Smooth muscle cell (in vitro differentiated cells): ENCODE results near the gene PIP5KL1. TPM values are rescaled to one million over a fixed set of nuclear protein-coding genes. Genes with fewer than 3 reads are reported as not detected.

Experiments used
- DNase-seq: peaks from one replicate; lab custom pipeline; 2025; ENCODE audit not compliant: unreplicated experiment; lab: John Stamatoyannopoulos, UW
- H2AFZ ChIP-seq: fragments of 200-600 bp; sonication (generic); 2 replicates; pipeline ENCODE4 v1.6.0; 2016; ENCODE audit warnings: antibody characterized with exemption, low read depth, mild to moderate bottlenecking
- H3F3A ChIP-seq: fragments of 200-600 bp; sonication (generic); 2 replicates; pipeline ENCODE4 v1.6.0; 2017; ENCODE audit warnings: antibody characterized with exemption, low read depth
- H3K27ac ChIP-seq: fragments of 200-600 bp; sonication (generic); 2 replicates; pipeline ENCODE4 v1.5.1; 2016; ENCODE audit warnings: low read depth, mild to moderate bottlenecking
- H3K27me3 ChIP-seq: fragments of 200-600 bp; sonication (generic); 2 replicates; pipeline ENCODE4 v1.6.1; 2016; ENCODE audit warnings: low read depth, mild to moderate bottlenecking
- H3K36me3 ChIP-seq: fragments of 200-600 bp; sonication (generic); 2 replicates; pipeline ENCODE4 v1.5.1; 2016; ENCODE audit warnings: low read depth
- H3K4me1 ChIP-seq: fragments of 200-600 bp; sonication (generic); 2 replicates; pipeline ENCODE4 v1.5.1; 2016; ENCODE audit warnings: low read depth
- H3K4me2 ChIP-seq: fragments of 200-600 bp; sonication (generic); 2 replicates; pipeline ENCODE4 v1.6.0; 2016; ENCODE audit warnings: mild to moderate bottlenecking
- H3K4me3 ChIP-seq: fragments of 200-600 bp; sonication (generic); 2 replicates; pipeline ENCODE4 v1.5.1; 2016; ENCODE audit warnings: mild to moderate bottlenecking
- H3K79me2 ChIP-seq: fragments of 200-600 bp; sonication (generic); 2 replicates; pipeline ENCODE4 v1.6.0; 2016; ENCODE audit warnings: low read depth, mild to moderate bottlenecking
- H3K9ac ChIP-seq: fragments of 200-600 bp; sonication (generic); 2 replicates; pipeline ENCODE4 v1.6.0; 2016; ENCODE audit warnings: low read depth
- H3K9me3 ChIP-seq: fragments of 200-600 bp; sonication (generic); replicated peaks from 2 replicates; pipeline ENCODE4 v1.5.1; 2016; ENCODE audit warnings: low read depth
- H4K20me1 ChIP-seq: fragments of 200-600 bp; sonication (generic); 2 replicates; pipeline ENCODE4 v1.6.0; 2016; ENCODE audit warnings: low read depth
- WGBS: methylation state at CpG from one replicate; pipeline ENCODE4 v1.1.7; 2016; ENCODE audit warnings: low lambda C conversion rate; 5-methylcytosine and 5-hydroxymethylcytosine counted together
- polyA plus RNA-seq: library from polyadenylated mRNA; unstranded; fragments of >200 nt; fragmentation: Nextera tagmentation; extraction: Ambion mirVana; gene quantifications from 2 replicates; pipeline ENCODE4 v1.2.1, GENCODE V29; 2016
- total RNA-seq: library from RNA; depleted of rRNA; stranded (reverse); fragments of >200 nt; gene quantifications from 2 replicates; pipeline ENCODE4 v1.2.3, GENCODE V29; 2014
- TF ChIP-seq, protein P1 (sequence below): fragments of 200-600 bp; sonication (generic); IDR thresholded peaks from 2 replicates; pipeline ENCODE4 v1.5.1; 2017; ENCODE audit warnings: borderline replicate concordance, mild to moderate bottlenecking, antibody characterized with exemption; ENCODE audit not compliant: insufficient read depth, poor library complexity, severe bottlenecking

Gene PIP5KL1
- total and polyA plus RNA-seq, 2 experiments from 2014 or later: 1.1 to 2.7 TPM

DNA sequence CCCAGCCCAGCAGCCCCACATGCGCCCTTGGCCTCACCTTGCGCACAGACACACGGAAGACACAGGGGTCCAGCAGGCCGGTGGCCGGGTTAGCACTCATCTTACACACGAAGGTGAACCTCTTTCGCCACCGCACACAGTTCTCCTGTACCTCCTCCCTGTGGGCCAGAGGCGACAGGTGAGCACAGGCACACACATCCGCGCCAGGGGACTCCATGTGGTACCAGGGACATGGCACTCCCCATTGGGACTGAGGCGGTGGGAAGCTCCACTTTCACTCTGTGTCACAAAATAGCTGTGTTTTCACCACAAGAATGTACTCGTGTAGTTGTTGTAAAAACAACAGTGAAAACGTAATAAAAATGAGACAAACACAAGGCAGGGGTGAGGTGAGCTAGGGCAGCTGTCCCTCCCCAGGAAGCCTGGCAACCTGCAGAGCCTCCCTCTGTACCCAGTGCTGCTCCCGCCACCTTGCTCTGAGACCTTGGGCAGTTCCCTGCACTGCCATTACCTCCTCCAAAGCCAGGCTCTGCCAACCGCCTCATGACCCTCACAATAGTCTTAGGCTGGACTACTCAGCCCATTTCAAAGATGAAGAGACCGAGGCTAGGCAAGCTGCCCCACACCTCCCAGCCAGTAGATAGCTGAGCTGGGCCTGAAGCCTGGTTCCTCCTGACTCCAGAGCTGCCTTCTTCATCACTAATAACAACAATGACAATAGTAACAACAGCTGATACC lies 23.4 kb upstream of the PIP5KL1 start:
- no peaks in the 10 kb centered on the region for H3K36me3 ChIP-seq
- H3K9me3 ChIP-seq: no peaks in the 10 kb centered on the region
- no peak overlapping the region for H3K4me2 ChIP-seq
- no peaks in the 10 kb centered on the region for H3F3A ChIP-seq
- WGBS: 95% methylated on average over 16 of the region's 17 CpGs
- H3K4me3 ChIP-seq: no peak overlapping the region
- no peak for DNase-seq
- peaks cover 71% of the 10 kb centered on the region for H3K79me2 ChIP-seq
- TF ChIP-seq, protein P1, sequence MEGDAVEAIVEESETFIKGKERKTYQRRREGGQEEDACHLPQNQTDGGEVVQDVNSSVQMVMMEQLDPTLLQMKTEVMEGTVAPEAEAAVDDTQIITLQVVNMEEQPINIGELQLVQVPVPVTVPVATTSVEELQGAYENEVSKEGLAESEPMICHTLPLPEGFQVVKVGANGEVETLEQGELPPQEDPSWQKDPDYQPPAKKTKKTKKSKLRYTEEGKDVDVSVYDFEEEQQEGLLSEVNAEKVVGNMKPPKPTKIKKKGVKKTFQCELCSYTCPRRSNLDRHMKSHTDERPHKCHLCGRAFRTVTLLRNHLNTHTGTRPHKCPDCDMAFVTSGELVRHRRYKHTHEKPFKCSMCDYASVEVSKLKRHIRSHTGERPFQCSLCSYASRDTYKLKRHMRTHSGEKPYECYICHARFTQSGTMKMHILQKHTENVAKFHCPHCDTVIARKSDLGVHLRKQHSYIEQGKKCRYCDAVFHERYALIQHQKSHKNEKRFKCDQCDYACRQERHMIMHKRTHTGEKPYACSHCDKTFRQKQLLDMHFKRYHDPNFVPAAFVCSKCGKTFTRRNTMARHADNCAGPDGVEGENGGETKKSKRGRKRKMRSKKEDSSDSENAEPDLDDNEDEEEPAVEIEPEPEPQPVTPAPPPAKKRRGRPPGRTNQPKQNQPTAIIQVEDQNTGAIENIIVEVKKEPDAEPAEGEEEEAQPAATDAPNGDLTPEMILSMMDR: no peak
- no peak overlapping the region for H3K9ac ChIP-seq
- no peak overlapping the region for H3K27ac ChIP-seq
- H2AFZ ChIP-seq: no peak overlapping the region
- no peaks in the 10 kb centered on the region for H3K4me1 ChIP-seq
- H3K27me3 ChIP-seq: no peaks in the 10 kb centered on the region
- H4K20me1 ChIP-seq: peaks cover 72% of the 10 kb centered on the region

DNA sequence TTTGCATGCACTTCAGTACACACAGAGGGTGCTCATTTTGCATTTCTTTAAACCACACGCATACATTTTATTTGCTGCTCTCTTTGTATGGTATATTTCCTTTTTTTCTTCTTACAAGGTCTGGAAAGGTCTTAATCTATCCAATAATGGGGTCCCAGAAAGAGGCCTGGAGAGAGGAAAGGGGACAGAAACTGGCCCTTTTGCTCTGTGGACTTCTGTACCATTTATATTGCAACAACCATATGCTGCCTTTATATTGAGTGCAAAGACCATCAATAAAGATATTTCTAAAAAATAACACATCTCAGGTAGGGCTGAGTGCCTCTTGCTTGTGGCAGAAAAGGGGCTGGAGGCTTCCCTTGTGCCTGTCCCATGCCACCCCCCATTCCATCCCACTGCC lies 22.6 kb upstream of the PIP5KL1 start:
- Histone ChIP-seq H3K9me3 (no peaks in the 10 kb centered on the region), H3K27ac (no peak overlapping the region), H3K4me1 (no peaks in the 10 kb centered on the region), H3K4me2 (no peak overlapping the region), H3K4me3 (no peak overlapping the region), H2AFZ (no peak overlapping the region), H4K20me1 (peaks cover 72% of the 10 kb centered on the region), H3F3A (no peaks in the 10 kb centered on the region), H3K27me3 (no peaks in the 10 kb centered on the region), H3K79me2 (peaks cover 63% of the 10 kb centered on the region), H3K9ac (no peak overlapping the region), H3K36me3 (no peaks in the 10 kb centered on the region)
- DNase-seq: no peak
- TF ChIP-seq, protein P1: no peak
- WGBS: 96% methylated on average over 1 of the region's 1 CpG

DNA sequence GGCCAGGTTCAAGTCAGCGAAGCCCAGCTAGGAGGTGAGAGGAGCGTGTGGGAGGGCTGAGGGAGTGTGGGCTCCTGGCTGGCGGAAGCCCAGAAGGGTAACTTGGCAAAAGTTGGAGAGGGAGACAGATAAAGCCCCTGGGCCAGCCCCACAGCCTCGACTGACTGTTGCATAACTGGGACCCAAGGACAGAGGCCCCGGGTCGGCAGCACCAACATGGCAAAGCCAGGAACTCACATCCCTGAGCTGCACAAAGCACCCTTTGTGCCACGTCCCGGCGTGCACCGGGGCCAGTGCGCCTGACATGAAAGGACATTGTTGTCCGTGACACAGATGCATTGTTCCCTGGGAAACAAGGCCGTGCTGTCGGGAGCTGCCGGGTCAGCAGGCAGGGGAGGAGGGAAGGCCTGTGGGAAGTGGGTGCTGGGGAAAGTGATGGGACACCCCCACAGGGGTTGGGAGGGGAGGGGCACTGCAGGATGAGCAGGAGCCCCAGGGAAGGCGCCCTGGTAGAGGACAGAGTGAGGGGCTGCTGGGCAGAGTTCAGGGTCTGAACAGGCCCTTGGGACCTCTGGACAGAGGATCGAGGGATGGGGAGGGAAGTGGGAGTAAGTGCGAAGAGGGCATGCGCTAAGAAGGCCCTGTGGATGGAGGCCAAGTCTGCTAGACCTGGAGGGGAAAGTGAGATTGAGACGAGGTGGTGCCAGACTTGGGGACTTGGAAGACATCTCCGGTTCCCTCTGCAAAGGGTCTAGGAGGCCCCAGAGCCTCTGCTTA lies 20.1 kb upstream of the PIP5KL1 start:
- TF ChIP-seq, protein P1: no peak
- H3K27me3 ChIP-seq: no peaks in the 10 kb centered on the region
- DNase-seq: no peak
- peaks cover 38% of the 10 kb centered on the region for H3K79me2 ChIP-seq
- no peak overlapping the region for H3K9ac ChIP-seq
- peaks cover 54% of the 10 kb centered on the region for H4K20me1 ChIP-seq
- 96% methylated on average over 19 of the region's 21 CpGs for WGBS
- no peaks in the 10 kb centered on the region for H3F3A ChIP-seq
- no peaks in the 10 kb centered on the region for H3K36me3 ChIP-seq
- H3K9me3 ChIP-seq: no peaks in the 10 kb centered on the region
- no peak overlapping the region for H3K4me3 ChIP-seq
- H3K4me2 ChIP-seq: no peak overlapping the region
- H3K27ac ChIP-seq: no peak overlapping the region
- H3K4me1 ChIP-seq: no peaks in the 10 kb centered on the region
- no peak overlapping the region for H2AFZ ChIP-seq
